Inferior parietal cortex (tissue), 1 donor: ENCODE results near the gene SMARCC1.

Experiments
- DNase-seq: peaks from one replicate; pipeline ENCODE4 v3.0.0-alpha.2; 2016; ENCODE audit errors: extremely low spot score

Gene SMARCC1

GRCh38 chr3:47701388-47701787 is 80.3 kb downstream of the SMARCC1 start:
- DNase-seq: no peak

GRCh38 chr3:47692158-47692557 is 89.5 kb downstream of the SMARCC1 start:
- no peak for DNase-seq

- no peak for DNase-seq
These were observed 93.2 kb downstream of the SMARCC1 start for GRCh38 chr3:47688488-47688887.

- no peak for DNase-seq
These were observed 96.7 kb downstream of the SMARCC1 start for GRCh38 chr3:47685037-47685436.

- DNase-seq: peak; percentile 25
These were observed 100.7 kb downstream of the SMARCC1 start for GRCh38 chr3:47681016-47681415.

- DNase-seq: no peak
These were observed 103.0 kb downstream of the SMARCC1 start for GRCh38 chr3:47678446-47679338.

- DNase-seq: no peak
These were observed 112.5 kb downstream of the SMARCC1 start for GRCh38 chr3:47669026-47669749.

- no peak for DNase-seq
These were observed 115.6 kb downstream of the SMARCC1 start for GRCh38 chr3:47666118-47666517.

- no peak for DNase-seq
These were observed 117.2 kb downstream of the SMARCC1 start for GRCh38 chr3:47664519-47664918.

GRCh38 chr3:47663630-47664240 is 118.0 kb downstream of the SMARCC1 start:
- DNase-seq: no peak

- DNase-seq: peak; percentile 30
These were observed 120.5 kb downstream of the SMARCC1 start for GRCh38 chr3:47661121-47661752.

- no peak for DNase-seq
These were observed 123.2 kb downstream of the SMARCC1 start for GRCh38 chr3:47658444-47658843.

GRCh38 chr3:47652142-47652541 is 129.6 kb downstream of the SMARCC1 start:
- no peak for DNase-seq

GRCh38 chr3:47650294-47650693 is 131.4 kb downstream of the SMARCC1 start:
- no peak for DNase-seq

- DNase-seq: no peak
These were observed 134.1 kb downstream of the SMARCC1 start for GRCh38 chr3:47647550-47647949.

GRCh38 chr3:47646362-47646761 is 135.3 kb downstream of the SMARCC1 start:
- no peak for DNase-seq

GRCh38 chr3:47645551-47645950 is 136.1 kb downstream of the SMARCC1 start:
- DNase-seq: no peak

GRCh38 chr3:47643092-47643491 is 138.6 kb downstream of the SMARCC1 start:
- no peak for DNase-seq

- no peak for DNase-seq
These were observed 140.0 kb downstream of the SMARCC1 start for GRCh38 chr3:47641739-47642138.

- no peak for DNase-seq
These were observed 144.8 kb downstream of the SMARCC1 start for GRCh38 chr3:47636921-47637320.

GRCh38 chr3:47636225-47636624 is 145.5 kb downstream of the SMARCC1 start:
- no peak for DNase-seq

- DNase-seq: no peak
These were observed 146.2 kb downstream of the SMARCC1 start for GRCh38 chr3:47635536-47635935.
